Activated CD4-positive, alpha-beta T cell treated with anti-CD3 and anti-CD28 coated beads, Interleukin-2, amount 10 ng/mL, durations not matched to agents 7 days and 5 days (primary cell): ENCODE measurements around the gene CD36. TPM values are rescaled to one million over a fixed set of nuclear protein-coding genes. Genes with fewer than 3 reads are reported as not detected.

Experiments
- total RNA-seq, 2 experiments: library from RNA; stranded (reverse); gene quantifications; one replicate each; pipeline ENCODE4 v1.2.3, GENCODE V29; 2021

Gene CD36
- total RNA-seq, 2 experiments from 2014 or later, result not detected

Other genes starting within 250 kb of the CD36 start
- not detected for gene GNAT3, start 126.6 kb upstream of the CD36 start, total RNA-seq